WTC11 (cell line): ENCODE results near the gene CPTP. TPM values are rescaled to one million over a fixed set of nuclear protein-coding genes. Genes with fewer than 3 reads are reported as not detected.

Source experiments
- ATAC-seq: fragments of 200-7000 bp; cut with Tn5 transposase; 2 replicates; pipeline ENCODE4 v1.10.0; 2021; ENCODE audit warnings: mild to moderate bottlenecking, moderate library complexity
- CTCF ChIA-PET: fragments of 300-600 bp; sonication (Branson Sonifier 250); formaldehyde crosslinking; loops from one replicate; lab custom pipeline; 2021; ENCODE audit warnings: antibody characterized with exemption; lab: Charles Lee
- POLR2A ChIA-PET: fragments of 350-600 bp; sonication (Branson Sonifier 250); formaldehyde crosslinking; loops from one replicate; lab custom pipeline; 2021; ENCODE audit warnings: antibody characterized with exemption; lab: Charles Lee
- DNase-seq: peaks from one replicate; pipeline ENCODE4 v3.0.0; 2021; ENCODE audit warnings: low spot score
- H3K27ac Mint-ChIP-seq: 2 replicates; pipeline ENCODE4 v1.8.0; 2021; ENCODE audit warnings: mixed read lengths
- H3K27me3 Mint-ChIP-seq: 2 replicates; pipeline ENCODE4 v1.8.0; 2021; ENCODE audit warnings: low read depth, mild to moderate bottlenecking, moderate library complexity, mixed read lengths
- H3K36me3 Mint-ChIP-seq: 2 replicates; pipeline ENCODE4 v1.8.0; 2021; ENCODE audit warnings: mixed read lengths
- H3K4me1 Mint-ChIP-seq: 2 replicates; pipeline ENCODE4 v1.8.0; 2022; ENCODE audit warnings: mixed read lengths
- H3K4me3 Mint-ChIP-seq: 2 replicates; pipeline ENCODE4 v1.8.0; 2021; ENCODE audit warnings: mild to moderate bottlenecking, moderate library complexity, mixed read lengths
- H3K9me3 Mint-ChIP-seq: 2 replicates; pipeline ENCODE4 v1.8.0; 2021; ENCODE audit warnings: mixed read lengths
- AR ChIP-seq: fragments of 250-450 bp; sonication (Bioruptor Pico); IDR thresholded peaks from 2 replicates; pipeline ENCODE4 v1.9.0; 2021; ENCODE audit warnings: mild to moderate bottlenecking
- ARID4B ChIP-seq: sonication (generic); formaldehyde crosslinking; IDR thresholded peaks from 2 replicates; pipeline ENCODE4 v1.8.0; 2023; ENCODE audit warnings: missing genetic modification reagents, mild to moderate bottlenecking, borderline replicate concordance
- ATF3 ChIP-seq: sonication (generic); formaldehyde crosslinking; conservative IDR thresholded peaks from 2 replicates; pipeline ENCODE4 v1.8.1; 2022; ENCODE audit warnings: mild to moderate bottlenecking, missing genetic modification reagents
- CREM ChIP-seq: sonication (generic); formaldehyde crosslinking; IDR thresholded peaks from 2 replicates; pipeline ENCODE4 v1.8.1; 2022; ENCODE audit warnings: mild to moderate bottlenecking, missing genetic modification reagents, moderate library complexity
- E2F4 ChIP-seq: sonication (generic); formaldehyde crosslinking; IDR thresholded peaks from 2 replicates; pipeline ENCODE4 v1.8.1; 2022; ENCODE audit warnings: low read depth, mild to moderate bottlenecking, moderate library complexity, missing genetic modification reagents, borderline replicate concordance
- HMGXB4 ChIP-seq: sonication (generic); formaldehyde crosslinking; IDR thresholded peaks from 2 replicates; pipeline ENCODE4 v1.8.1; 2023; ENCODE audit warnings: mild to moderate bottlenecking, moderate library complexity, missing genetic modification reagents
- JAZF1 ChIP-seq: fragments of 250-450 bp; sonication (Bioruptor Pico); IDR thresholded peaks from 2 replicates; pipeline ENCODE4 v1.9.0; 2021; ENCODE audit warnings: moderate library complexity, mild to moderate bottlenecking, inconsistent platforms
- MAX ChIP-seq: sonication (generic); formaldehyde crosslinking; IDR thresholded peaks from 2 replicates; pipeline ENCODE4 v1.8.0; 2022; ENCODE audit warnings: mild to moderate bottlenecking, missing genetic modification reagents
- NFYB ChIP-seq: sonication (generic); formaldehyde crosslinking; conservative IDR thresholded peaks from 2 replicates; pipeline ENCODE4 v1.8.0; 2022; ENCODE audit warnings: low read depth, missing genetic modification reagents
- NR3C1 ChIP-seq: sonication (generic); formaldehyde crosslinking; conservative IDR thresholded peaks from 2 replicates; pipeline ENCODE4 v1.8.1; 2023; ENCODE audit warnings: low read depth, mild to moderate bottlenecking, missing genetic modification reagents
- OVOL2 ChIP-seq: fragments of 250-450 bp; sonication (Bioruptor Pico); IDR thresholded peaks from 2 replicates; pipeline ENCODE4 v1.9.0; 2021; ENCODE audit warnings: mild to moderate bottlenecking, borderline replicate concordance
- SP1 ChIP-seq: sonication (generic); formaldehyde crosslinking; conservative IDR thresholded peaks from 2 replicates; pipeline ENCODE4 v1.8.1; 2022; ENCODE audit warnings: missing genetic modification reagents
- TCF7 ChIP-seq: sonication (generic); formaldehyde crosslinking; IDR thresholded peaks from 2 replicates; pipeline ENCODE4 v1.8.0; 2022; ENCODE audit warnings: mild to moderate bottlenecking, low read depth, missing genetic modification reagents, moderate library complexity
- TEAD1 ChIP-seq: sonication (generic); formaldehyde crosslinking; IDR thresholded peaks from 2 replicates; pipeline ENCODE4 v1.8.0; 2022; ENCODE audit warnings: mild to moderate bottlenecking, missing genetic modification reagents
- USF1 ChIP-seq: sonication (generic); formaldehyde crosslinking; IDR thresholded peaks from 2 replicates; pipeline ENCODE4 v1.8.0; 2022; ENCODE audit warnings: mild to moderate bottlenecking, missing genetic modification reagents
- ZNF232 ChIP-seq: sonication (generic); formaldehyde crosslinking; IDR thresholded peaks from 2 replicates; pipeline ENCODE4 v1.8.0; 2022; ENCODE audit warnings: mild to moderate bottlenecking, missing genetic modification reagents
- ZNF396 ChIP-seq: fragments of 250-450 bp; sonication (Bioruptor Pico); IDR thresholded peaks from 2 replicates; pipeline ENCODE4 v1.8.0; 2021; ENCODE audit warnings: mild to moderate bottlenecking, moderate library complexity, borderline replicate concordance
- total RNA-seq: library from RNA; stranded (reverse); gene quantifications from 3 replicates; pipeline ENCODE4 v1.2.3, GENCODE V29; 2021

CPTP gene
- total RNA-seq, 1 experiment from 2014 or later, result 14.4 TPM

- Mint-ChIP-seq H3K27ac (no peak overlapping the region), H3K9me3 (no peaks in the 10 kb centered on the region), H3K27me3 (no peaks in the 10 kb centered on the region), H3K36me3 (no peaks in the 10 kb centered on the region), H3K4me3 (no peak overlapping the region), H3K4me1 (peaks cover 4% of the 10 kb centered on the region; the same call in 1 of the 2 replicates)
- no peak for ATAC-seq
- CTCF ChIA-PET, result interaction anchor here (0.6 to 4.3 kb wide), 57 partner anchors 9 to 326 kb away, joined by 3 to 81 read pairs (median 5); partner anchors contain the start of genes B3GALT6, C1QTNF12, C1orf159 and PLEKHN1
- POLR2A ChIA-PET, result interaction anchor here (0.8 to 1.1 kb wide), 2 partner anchors 12 to 19 kb away, joined by 5 read pairs; partner anchors contain the start of gene UBE2J2
- TF ChIP-seq NFYB (CRISPR knock-in tag), result no peak
- no peak for TF ChIP-seq ATF3 (CRISPR knock-in tag)
- no peak for TF ChIP-seq E2F4 (CRISPR knock-in tag)
- no peak for DNase-seq
These were observed 32.2 kb upstream of the CPTP start for GRCh38 chr1:1292442-1292779.

GRCh38 chr1:1292851-1293250 lies 31.8 kb upstream of the CPTP start:
- Mint-ChIP-seq H3K36me3 (no peaks in the 10 kb centered on the region), H3K27me3 (no peaks in the 10 kb centered on the region), H3K27ac (no peak overlapping the region), H3K9me3 (no peaks in the 10 kb centered on the region), H3K4me1 (peaks cover 4% of the 10 kb centered on the region; the same call in 1 of the 2 replicates), H3K4me3 (no peak overlapping the region)
- CTCF ChIA-PET, result interaction anchor here (0.6 to 4.3 kb wide), 9 partner anchors 9 to 316 kb away, joined by 3 to 81 read pairs (median 7); partner anchors contain the start of genes SCNN1D and UBE2J2
- ATAC-seq, result no peak
- TF ChIP-seq OVOL2 (CRISPR knock-in tag) (no peak), SP1 (no peak), JAZF1 (CRISPR knock-in tag) (no peak), USF1 (CRISPR knock-in tag) (no peak), TEAD1 (no peak), HMGXB4 (CRISPR knock-in tag) (no peak), ZNF396 (no peak)
- DNase-seq, result no peak
- POLR2A ChIA-PET, result no interaction called here

GRCh38 chr1:1293263-1294249 lies 31.0 kb upstream of the CPTP start:
- Mint-ChIP-seq H3K27me3 (no peaks in the 10 kb centered on the region), H3K9me3 (no peaks in the 10 kb centered on the region), H3K36me3 (no peaks in the 10 kb centered on the region), H3K4me1 (peaks cover 4% of the 10 kb centered on the region; the same call in 1 of the 2 replicates), H3K4me3 (no peak overlapping the region), H3K27ac (no peak overlapping the region)
- ATAC-seq (peak; percentile 73), DNase-seq (peak; percentile 73)
- POLR2A ChIA-PET, result no interaction called here
- CTCF ChIA-PET, result interaction anchor here (1.0 to 4.3 kb wide), 2 partner anchors 9 to 171 kb away, joined by 3 to 81 read pairs; no protein-coding TSS in a partner anchor
- peak; percentile 37; the same call in 1 of the 2 replicates for TF ChIP-seq SP1
- TF ChIP-seq ARID4B (CRISPR knock-in tag), result no peak
- no peak for TF ChIP-seq NR3C1 (CRISPR knock-in tag)
- no peak for TF ChIP-seq ZNF232 (CRISPR knock-in tag)
- 0 out of 2 replicates have a peak, but pooled peaks have one; percentile 16 for TF ChIP-seq TCF7 (CRISPR knock-in tag)
- no peak for TF ChIP-seq AR (CRISPR knock-in tag)
- no peak for TF ChIP-seq CREM
- no peak for TF ChIP-seq MAX (CRISPR knock-in tag)
